A673 (cell line): ENCODE measurements around the gene FRMD5.
"Not testable (repeated sequence)": the region's sequence is repeated elsewhere in the genome, so short reads cannot be mapped to it uniquely, and the experiment has no call there.

ENCODE experiments used
- CTCF ChIP-seq: fragments of 300-800, 200-600 bp; sonication (generic); conservative IDR thresholded peaks from 2 replicates; pipeline ENCODE4 v1.5.1; 2017; ENCODE audit warnings: low read depth, mild to moderate bottlenecking, antibody characterized with exemption, low read length, moderate library complexity, mixed read lengths
- EZH2 ChIP-seq: fragments of 200-600 bp; sonication (generic); IDR thresholded peaks from 2 replicates; pipeline ENCODE4 v1.6.1; 2017; ENCODE audit warnings: borderline replicate concordance, low read depth, mild to moderate bottlenecking, mixed read lengths, antibody characterized with exemption, low read length; ENCODE audit not compliant: poor library complexity, severe bottlenecking

DNA sequence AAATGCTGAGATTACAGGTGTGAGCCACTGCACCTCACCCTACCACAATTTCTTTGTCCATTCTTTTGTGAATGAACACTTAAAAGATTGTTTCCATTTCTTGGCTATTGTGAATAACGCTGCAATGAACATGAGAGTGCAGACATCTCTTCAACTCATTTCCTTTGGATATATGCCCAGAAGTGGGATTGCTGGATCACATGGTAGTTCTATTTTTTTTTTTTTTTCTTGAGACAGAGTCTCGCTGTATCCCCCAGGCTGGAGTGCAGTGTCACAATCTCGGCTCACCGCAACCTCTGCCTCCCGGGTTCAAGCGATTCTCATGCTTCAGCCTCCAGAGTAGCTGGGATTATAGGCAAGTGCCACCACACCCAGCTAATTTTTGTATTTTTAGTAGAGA lies 194.8 kb downstream of the FRMD5 start:
- TF ChIP-seq CTCF, EZH2: not testable (repeated sequence)
